Measurements from ENCODE around the gene LAMA3.
A peak's percentile ranks its signal among the peaks of the same experiment; 100 is the strongest.

LAMA3 gene

GRCh38 chr18:23684515-23685197, 4.6 kb upstream of the LAMA3 start (continued):
- TF ChIP-seq YY1 (tag by site-specific recombination; IDR thresholded peaks at IDR 0.05) (no peak), ZNF324 (tag by site-specific recombination; IDR thresholded peaks at IDR 0.05) (peak; percentile 69), ZNF354C (tag by site-specific recombination; IDR thresholded peaks at IDR 0.05; ENCODE audit: borderline replicate concordance, low read depth) (no peak), ZNF169 (tag by site-specific recombination; IDR thresholded peaks at IDR 0.05) (no peak), ZNF174 (tag by site-specific recombination; IDR thresholded peaks at IDR 0.05) (peak; percentile 92), ZNF184 (tag by site-specific recombination; IDR thresholded peaks at IDR 0.05) (no peak), ZNF76 (tag by site-specific recombination; IDR thresholded peaks at IDR 0.05; ENCODE audit: borderline replicate concordance, low read depth) (no peak), ZNF24 (tag by site-specific recombination; IDR thresholded peaks at IDR 0.05) (peak; percentile 72), ZNF214 (tag by site-specific recombination; IDR thresholded peaks at IDR 0.05; ENCODE audit: borderline replicate concordance) (no peak), ZNF580 (tag by site-specific recombination; IDR thresholded peaks at IDR 0.05) (peak; percentile 88), ZNF292 (tag by site-specific recombination; IDR thresholded peaks at IDR 0.05; ENCODE audit: borderline replicate concordance, low read depth) (no peak), KLF7 (tag by site-specific recombination; IDR thresholded peaks at IDR 0.05; ENCODE audit: borderline replicate concordance) (peak; percentile 69; the same call in 1 of the 2 replicates), ZNF518A (tag by site-specific recombination; conservative IDR thresholded peaks at IDR 0.05; ENCODE audit: low read depth) (no peak; the same call in 1 of the 2 replicates), ZFHX2 (tag by site-specific recombination; conservative IDR thresholded peaks at IDR 0.05) (no peak; the same call in 1 of the 2 replicates), ZNF2 (tag by site-specific recombination; IDR thresholded peaks at IDR 0.05) (no peak), ZNF48 (tag by site-specific recombination; IDR thresholded peaks at IDR 0.05) (no peak), ZNF792 (tag by site-specific recombination; IDR thresholded peaks at IDR 0.05) (no peak; the same call in 1 of the 2 replicates), ZBTB48 (tag by site-specific recombination; IDR thresholded peaks at IDR 0.05) (no peak), BCL6B (tag by site-specific recombination; IDR thresholded peaks at IDR 0.05) (peak; percentile 95), ZNF704 (tag by site-specific recombination; IDR thresholded peaks at IDR 0.05) (no peak), ZNF658 (tag by site-specific recombination; IDR thresholded peaks at IDR 0.05) (no peak), ZNF335 (tag by site-specific recombination; conservative IDR thresholded peaks at IDR 0.05) (no peak), ZNF394 (tag by site-specific recombination; IDR thresholded peaks at IDR 0.05; ENCODE audit: borderline replicate concordance) (peak; percentile 49; the same call in 1 of the 2 replicates), ZNF148 (tag by site-specific recombination; IDR thresholded peaks at IDR 0.05; ENCODE audit: borderline replicate concordance) (peak; percentile 43; the same call in 1 of the 2 replicates), ZSCAN18 (tag by site-specific recombination; IDR thresholded peaks at IDR 0.05) (0 out of 2 replicates have a peak, but pooled peaks have one; percentile 20), ZNF202 (tag by site-specific recombination; IDR thresholded peaks at IDR 0.05; ENCODE audit: borderline replicate concordance) (no peak)
